Raji (cell line): ENCODE measurements around the gene TMTC2.

Experiments used
- POLR2A ChIP-seq: IDR thresholded peaks from 2 replicates; pipeline ENCODE4 v1.6.1; 2011; ENCODE audit warnings: low read depth, low read length, control low read depth; ENCODE audit not compliant: insufficient read depth

The TMTC2 gene

DNA sequence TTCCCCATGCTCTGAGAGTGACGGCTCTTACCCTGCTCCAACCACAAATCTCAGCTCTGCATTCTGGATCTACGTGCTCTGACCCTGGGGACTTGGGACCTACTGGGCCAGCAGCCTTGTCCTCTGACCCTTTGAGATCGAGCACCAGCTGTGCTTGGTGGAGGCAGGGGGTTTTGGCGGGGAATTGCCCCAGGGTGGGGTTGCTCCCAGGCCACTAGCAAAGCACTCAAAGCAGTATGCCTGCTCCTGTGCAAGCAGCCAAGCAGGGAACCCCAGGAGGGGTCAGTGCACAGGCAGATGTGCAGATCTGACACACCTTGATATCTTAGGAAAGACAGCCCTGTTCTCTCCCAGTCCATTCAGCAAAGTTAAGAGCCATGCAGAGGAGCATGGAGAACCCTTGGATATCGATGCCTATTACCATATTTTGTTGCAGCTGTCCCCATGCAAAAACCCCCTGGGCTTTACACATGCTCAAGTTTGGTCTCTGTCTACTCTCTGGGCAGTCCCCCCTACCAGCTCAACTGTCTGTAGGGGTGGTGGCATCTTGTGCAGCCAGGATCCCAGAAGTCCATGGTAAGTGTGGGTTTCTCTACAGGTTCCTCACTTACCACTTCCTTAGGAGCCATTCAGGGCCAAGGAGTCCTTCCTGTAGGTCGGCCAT is 319.0 kb downstream of the TMTC2 start:
- no peak for TF ChIP-seq POLR2A

DNA sequence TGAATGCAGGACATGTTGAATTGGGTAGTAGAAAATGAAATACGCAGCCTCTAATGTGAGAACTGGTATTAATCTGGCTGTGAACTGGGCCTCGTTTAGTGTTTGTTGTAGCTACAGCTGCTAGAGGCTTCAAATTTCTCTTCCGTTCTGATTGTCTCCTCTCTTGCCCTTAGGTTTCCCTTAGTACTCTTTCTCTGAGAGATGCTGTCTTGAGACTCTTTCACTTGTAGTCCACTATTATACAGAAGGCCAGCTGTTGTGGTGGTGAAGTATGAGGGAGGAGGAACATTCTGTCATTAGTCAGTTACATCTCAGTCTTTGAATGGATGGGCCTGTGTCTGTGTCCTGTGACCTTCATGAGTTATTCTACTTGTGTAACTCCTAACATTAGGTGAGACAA is 322.0 kb downstream of the TMTC2 start:
- no peak for TF ChIP-seq POLR2A

- TF ChIP-seq POLR2A = no peak
Measured at GRCh38 chr12:83010169-83010804, 323.6 kb downstream of the TMTC2 start.

DNA sequence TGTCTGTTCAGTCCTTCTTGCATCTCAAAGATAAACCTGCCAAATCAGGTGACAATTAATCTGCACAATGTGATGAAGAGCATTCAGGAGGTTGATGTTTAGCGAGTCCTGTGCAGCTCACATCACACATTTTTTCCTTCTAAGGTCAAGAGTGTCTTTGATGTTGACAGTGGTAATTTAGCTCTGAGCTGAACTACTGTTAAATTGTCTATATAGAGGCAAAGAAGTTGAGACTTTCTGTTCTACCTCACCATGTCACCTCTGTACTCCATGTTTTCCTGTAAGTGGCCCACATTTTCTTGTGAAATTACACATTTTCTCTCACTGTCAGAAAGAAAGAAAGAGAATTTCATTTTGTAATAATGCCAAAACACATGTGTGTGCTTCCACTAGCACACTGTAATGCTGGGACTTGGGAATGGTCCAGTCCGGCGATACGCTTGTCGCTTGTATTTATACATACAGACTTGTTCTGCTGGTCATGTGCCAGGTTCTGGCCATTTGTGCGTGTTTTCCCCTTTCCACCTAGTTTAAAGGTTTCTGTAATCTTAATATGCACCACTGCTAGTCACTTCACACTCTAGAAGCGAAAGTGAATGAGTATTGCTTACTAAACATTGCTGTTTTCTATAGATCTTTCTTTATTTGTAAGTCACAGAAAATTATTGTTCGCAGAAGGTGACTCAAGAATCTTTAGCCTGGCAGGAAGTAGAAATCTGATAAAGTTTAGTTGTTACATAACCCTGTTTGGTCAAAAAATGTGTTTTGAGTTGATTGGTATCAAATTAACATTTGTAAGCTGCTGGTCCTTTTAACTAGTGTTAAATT is 328.9 kb downstream of the TMTC2 start:
- TF ChIP-seq POLR2A = no peak

DNA sequence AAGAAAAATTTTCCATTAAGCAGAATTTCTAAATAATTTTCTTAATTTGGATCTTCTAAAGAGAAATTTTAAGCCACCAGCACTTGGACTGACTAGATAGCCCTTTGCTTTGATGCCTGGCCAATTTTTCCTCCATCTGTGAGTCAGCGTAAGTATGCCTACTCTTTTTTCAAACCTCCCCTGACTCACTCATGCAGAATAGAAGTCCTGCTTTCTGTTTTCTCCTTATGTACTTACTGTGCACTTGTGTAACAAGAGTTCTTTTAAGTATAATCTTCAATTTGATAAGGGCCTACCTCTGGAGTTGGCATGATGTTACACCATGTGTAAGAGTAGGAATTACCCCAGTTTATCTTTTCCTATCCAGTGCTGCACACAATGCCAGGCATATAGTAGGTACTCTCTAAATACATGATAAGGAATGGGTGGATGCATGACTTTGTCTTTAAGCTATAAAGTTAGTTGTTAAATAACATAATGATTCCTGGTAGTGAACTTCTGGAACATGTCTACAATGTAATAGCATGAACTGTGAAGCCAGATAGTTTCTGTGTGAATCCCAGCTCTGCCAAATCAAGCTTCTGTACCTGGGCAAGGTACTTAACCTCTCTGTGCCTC is 329.6 kb downstream of the TMTC2 start:
- no peak for TF ChIP-seq POLR2A

- no peak for TF ChIP-seq POLR2A
Measured at GRCh38 chr12:83016991-83017390, 330.3 kb downstream of the TMTC2 start.

GRCh38 chr12:83018088-83018487 is 331.4 kb downstream of the TMTC2 start:
- no peak for TF ChIP-seq POLR2A

DNA sequence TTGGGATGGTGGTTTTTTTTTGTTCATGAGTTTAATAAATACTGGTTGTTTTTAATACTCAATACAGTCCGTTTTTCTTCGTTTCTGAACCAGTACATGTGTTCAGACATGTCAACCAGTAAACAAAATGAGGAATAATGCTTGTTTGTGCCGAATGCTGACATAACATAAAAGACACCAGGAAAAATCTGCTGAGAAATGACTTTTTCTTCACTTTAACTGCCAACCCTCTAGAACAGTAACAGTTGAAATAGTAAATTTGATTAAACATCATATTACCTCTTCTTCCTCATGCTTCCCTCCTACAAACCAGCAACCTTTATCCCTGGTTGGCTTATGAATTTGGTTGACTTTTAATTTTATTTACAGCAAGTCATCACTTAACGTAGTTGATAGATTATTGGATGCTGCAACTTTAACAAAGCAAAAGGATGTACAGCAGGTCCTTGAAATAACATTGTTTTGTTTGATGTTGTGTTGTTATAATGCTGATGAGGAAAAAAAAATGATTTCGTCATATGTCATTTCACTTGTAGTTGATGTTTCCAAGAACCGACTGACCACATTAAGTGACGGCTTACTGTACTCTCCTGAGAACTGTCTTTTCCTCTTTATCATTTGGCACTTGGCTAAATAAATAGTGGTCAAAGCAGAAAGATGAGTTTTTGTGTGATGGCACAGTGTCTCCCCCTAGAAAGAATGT is 340.5 kb downstream of the TMTC2 start:
- TF ChIP-seq POLR2A = no peak

DNA sequence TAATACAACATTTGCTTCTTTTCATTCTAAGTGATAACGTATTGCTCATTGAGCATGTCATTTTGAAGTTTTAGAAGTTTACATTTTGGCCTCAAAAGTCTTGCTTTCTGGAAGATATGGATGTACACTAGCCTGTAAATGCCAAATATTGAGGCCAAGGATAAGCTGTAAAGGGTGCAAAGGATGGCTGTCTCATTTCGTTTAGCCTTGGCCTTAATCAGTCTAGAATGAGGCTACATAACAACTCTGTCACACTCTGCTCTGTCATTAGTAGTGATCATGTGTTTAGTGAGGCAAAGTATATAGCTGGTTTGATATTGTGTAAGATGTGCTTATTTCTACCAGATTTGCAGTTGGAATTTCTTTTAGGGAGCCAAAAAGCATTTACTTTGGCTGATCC is 344.5 kb downstream of the TMTC2 start:
- no peak for TF ChIP-seq POLR2A

- no peak for TF ChIP-seq POLR2A
Measured at GRCh38 chr12:83036847-83037246, 350.1 kb downstream of the TMTC2 start.

DNA sequence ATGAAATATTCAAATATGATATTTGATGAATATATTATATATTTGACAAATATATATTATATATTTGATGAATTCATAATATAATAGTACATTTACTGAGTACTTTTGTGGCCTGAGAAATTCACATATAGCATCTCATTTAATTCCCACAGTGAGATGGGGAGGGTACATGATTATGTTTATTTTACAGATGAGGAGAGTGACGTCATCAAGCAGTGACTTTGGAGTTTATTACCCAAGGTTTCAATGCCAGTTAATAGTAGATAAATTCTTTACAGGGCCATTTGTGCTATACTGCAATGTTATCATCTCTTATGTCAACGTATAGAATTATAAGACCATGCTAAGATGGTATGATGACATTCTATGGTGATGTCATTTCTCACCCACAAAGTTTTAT is 352.7 kb downstream of the TMTC2 start:
- TF ChIP-seq POLR2A = no peak

GRCh38 chr12:83040339-83040738 is 353.6 kb downstream of the TMTC2 start:
- no peak for TF ChIP-seq POLR2A

DNA sequence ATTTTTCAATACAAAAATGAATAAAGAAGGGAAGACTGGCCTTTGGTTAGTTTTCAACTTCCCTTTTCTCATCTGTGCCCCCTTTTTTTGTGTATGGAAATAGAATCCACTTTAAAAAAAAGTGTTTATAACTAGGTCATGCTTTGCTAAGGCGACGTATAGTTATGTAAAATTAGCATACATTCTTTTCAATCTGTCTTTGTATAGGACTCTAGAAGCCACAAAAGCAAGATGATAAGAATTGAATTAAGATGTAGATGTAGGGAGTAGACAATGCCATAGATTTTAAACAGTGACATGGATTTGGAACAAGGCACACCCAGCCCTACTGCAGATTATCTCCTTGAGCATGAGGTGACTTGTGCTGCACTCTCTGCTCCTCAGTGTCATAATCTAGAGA is 354.3 kb downstream of the TMTC2 start:
- TF ChIP-seq POLR2A = no peak

- no peak for TF ChIP-seq POLR2A
Measured at GRCh38 chr12:83042441-83043200, 355.9 kb downstream of the TMTC2 start.

GRCh38 chr12:83044736-83045135 is 358.0 kb downstream of the TMTC2 start:
- TF ChIP-seq POLR2A = no peak

DNA sequence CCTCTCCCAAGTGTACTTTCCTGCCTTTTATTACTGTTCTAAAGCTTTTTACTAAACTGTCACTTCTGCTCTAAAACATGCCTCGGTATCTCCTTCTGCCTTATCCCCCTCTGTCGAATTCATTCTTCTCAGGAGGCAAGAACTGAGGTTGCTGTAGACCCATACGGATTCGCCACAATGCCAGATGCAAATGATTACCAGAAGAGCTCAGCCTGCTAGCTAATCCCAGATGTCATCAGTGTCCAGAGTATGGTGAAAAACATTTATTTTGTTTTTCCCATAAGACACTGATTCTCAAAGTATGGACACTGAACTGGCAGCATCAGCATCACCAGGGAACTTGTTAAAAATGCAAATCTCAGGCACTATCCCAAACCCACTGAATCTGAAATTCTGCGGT is 359.3 kb downstream of the TMTC2 start:
- TF ChIP-seq POLR2A = no peak
